Stimulated activated CD8-positive, alpha-beta memory T cell treated with anti-CD3 and anti-CD28 coated beads, Interleukin-12 subunit alpha, Interleukin-12 subunit beta, amount 100 ng/mL, for 4 hours (primary cell): ENCODE data around the gene GHITM.
"Not testable (repeated sequence)": the region's sequence is repeated elsewhere in the genome, so short reads cannot be mapped to it uniquely, and the experiment has no call there.

Experiments used
- DNase-seq: peaks from one replicate; pipeline ENCODE4 v3.0.0-alpha.2; 2020; ENCODE audit warnings: low read depth

GHITM gene

DNA sequence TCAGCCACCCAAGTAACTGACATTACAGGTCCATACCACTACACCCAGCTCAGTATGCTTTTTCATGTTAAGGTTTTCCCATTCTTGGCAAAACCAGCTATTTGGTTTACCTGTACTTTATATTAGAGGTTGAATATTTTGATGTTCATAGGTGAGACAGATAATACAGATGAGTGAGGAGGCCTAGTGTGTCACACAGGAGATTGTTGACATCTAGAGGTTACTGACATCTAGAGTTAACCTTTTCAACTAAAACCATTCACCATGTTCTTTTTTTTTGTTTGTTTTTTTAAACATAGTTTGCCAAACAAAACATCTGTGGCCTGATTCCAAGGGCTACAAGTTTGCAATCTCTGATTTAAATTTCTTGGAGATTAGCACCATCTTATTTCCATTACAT lies 8.0 kb downstream of the GHITM start:
- DNase-seq: no peak

DNA sequence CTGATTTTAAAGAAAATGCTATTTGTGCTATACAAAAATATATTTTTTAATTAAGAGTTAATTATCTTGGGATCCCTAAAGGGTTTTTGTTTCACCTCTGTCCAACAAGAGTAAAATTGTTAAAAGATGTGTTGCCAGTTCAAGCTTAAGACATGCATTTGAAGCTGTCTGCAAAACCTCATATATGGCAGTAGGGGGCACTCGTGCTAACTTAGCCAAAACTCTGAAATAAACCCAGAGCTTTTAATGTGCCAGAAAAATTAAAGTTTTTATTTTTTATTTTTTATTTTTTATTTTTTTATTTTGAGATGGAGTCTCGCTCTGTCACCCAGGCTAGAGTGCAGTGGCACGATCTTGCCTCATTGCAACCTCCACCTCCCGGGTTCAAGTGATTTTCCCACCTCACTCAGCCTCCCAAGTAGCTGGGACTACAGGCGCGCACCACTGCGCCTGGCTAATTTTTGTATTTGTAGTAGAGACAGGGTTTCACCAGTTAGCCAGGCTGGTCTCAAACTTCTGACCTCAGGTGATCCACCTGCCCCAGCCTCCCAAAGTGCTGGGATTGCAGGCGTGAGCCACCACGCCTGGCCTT lies 8.8 kb downstream of the GHITM start:
- not testable (repeated sequence) for DNase-seq

DNA sequence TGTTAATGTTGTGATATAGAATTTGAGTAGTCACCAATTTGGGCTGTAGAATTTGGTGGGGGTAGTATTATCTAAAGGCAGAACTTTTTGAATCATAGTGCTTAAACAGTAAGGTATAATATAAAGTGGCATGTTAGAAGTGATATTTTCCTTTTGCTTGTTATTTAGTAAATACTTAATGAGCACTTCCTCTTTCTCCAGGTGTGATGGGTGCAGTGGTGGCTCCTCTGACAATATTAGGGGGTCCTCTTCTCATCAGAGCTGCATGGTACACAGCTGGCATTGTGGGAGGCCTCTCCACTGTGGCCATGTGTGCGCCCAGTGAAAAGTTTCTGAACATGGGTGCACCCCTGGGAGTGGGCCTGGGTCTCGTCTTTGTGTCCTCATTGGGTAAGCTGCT lies 10.5 kb downstream of the GHITM start:
- DNase-seq: no peak

DNA sequence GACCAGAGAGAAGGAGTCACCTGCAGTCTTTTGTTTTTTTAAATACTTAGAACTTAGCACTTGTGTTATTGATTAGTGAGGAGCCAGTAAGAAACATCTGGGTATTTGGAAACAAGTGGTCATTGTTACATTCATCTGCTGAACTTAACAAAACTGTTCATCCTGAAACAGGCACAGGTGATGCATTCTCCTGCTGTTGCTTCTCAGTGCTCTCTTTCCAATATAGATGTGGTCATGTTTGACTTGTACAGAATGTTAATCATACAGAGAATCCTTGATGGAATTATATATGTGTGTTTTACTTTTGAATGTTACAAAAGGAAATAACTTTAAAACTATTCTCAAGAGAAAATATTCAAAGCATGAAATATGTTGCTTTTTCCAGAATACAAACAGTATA lies 13.5 kb downstream of the GHITM start:
- no peak for DNase-seq

DNA sequence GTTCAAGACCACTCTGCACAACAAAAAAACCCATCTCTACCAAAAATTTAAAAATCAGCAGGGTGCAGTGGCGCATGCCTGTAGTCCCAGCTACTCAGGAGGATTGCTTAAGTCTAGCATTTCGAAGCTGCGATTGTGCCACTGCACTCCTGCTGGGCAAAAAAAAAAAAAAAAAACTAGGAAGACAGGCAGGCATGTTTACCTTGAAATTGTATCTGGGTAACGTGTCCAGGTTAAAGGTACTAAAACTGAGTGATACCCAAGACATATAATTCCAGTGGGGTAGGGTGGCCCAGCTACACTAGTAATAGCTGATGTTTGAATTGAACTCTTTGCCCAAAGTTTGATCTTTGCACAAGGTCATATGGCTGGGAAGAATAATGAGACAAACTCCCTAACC lies 16.2 kb downstream of the GHITM start:
- DNase-seq: no peak

DNA sequence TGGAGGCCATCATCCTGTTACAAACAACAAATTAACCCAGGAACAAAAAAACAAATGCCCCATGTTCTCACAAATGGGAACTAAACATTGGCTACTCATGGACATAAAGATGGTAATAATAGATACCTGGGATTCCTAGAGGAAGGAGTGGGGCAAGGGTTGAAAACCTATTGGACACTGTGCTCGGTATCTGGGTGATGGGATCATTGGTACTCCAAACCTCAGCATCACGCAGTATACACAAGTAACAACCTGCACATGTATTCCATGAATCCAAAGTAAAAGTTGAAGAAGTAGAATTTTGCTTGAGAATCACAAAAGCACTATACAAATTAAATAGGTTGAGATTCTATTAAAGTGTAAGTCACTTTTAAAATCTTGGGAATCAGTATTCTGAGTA lies 16.7 kb downstream of the GHITM start:
- DNase-seq: no peak

DNA sequence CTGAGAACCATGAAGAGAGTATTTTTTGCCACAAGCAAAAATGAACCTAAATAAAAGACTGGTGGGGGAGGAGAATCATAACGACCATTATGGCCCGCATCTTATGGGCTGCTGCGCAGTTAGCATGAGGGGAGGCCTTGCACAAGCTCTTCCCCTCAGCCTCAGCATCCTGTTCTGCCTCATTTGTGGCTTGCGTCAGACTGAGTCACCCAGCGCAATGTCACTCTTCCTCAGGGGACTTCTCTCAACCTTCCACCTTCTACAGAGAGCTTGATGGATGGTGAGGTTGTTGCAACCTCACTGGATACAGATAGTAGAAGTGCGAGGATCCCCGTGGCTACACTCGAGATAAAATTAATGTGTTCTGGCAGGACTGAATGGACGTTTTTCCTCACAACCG lies 17.5 kb downstream of the GHITM start:
- DNase-seq: peak; percentile 37

DNA sequence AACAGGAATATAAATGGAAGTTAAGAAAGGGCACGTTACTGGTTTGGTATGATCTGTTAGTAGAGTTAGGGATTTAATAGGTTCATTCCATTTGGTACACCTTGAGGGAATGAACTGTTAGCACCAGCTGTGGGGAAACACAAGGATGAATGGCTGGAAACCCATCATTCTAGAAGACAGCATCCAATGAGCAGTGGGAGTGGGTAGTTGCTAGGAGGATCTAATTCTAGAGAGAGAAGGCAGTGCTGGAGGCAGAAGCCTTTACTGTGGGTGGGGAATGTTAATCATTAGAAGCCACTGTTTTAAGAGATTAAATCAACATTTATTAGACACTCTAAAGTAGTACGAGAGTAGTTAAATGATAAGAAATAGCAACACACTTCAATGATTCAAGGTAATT lies 18.8 kb downstream of the GHITM start:
- DNase-seq: no peak

GRCh38 chr10:84158550-84158949 lies 19.2 kb downstream of the GHITM start:
- DNase-seq: no peak

GRCh38 chr10:84159076-84159685 lies 19.9 kb downstream of the GHITM start:
- no peak for DNase-seq

GRCh38 chr10:84160663-84161362 lies 21.5 kb downstream of the GHITM start:
- DNase-seq: no peak

DNA sequence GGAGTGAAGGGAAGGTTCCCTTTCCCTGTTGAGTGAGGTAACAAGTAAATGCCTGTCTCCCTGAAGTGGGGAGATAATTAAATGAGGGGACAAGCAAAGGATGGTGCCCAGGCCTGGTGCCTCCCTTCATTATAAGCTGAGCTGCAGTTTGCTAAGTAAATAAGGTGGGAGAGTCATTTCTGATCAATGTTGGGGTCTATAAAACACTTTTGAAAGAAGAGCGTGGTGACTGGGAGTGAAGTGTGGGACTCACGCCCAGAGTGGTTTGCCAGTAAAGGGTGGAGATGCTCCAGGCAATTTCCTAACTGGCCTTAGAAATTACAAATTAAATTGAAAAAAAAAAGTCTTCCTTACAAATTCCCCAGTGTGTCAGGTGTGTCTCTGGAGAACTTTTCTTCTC lies 24.7 kb downstream of the GHITM start:
- no peak for DNase-seq

- no peak for DNase-seq
Measured at GRCh38 chr10:84164442-84164841, 25.1 kb downstream of the GHITM start.

DNA sequence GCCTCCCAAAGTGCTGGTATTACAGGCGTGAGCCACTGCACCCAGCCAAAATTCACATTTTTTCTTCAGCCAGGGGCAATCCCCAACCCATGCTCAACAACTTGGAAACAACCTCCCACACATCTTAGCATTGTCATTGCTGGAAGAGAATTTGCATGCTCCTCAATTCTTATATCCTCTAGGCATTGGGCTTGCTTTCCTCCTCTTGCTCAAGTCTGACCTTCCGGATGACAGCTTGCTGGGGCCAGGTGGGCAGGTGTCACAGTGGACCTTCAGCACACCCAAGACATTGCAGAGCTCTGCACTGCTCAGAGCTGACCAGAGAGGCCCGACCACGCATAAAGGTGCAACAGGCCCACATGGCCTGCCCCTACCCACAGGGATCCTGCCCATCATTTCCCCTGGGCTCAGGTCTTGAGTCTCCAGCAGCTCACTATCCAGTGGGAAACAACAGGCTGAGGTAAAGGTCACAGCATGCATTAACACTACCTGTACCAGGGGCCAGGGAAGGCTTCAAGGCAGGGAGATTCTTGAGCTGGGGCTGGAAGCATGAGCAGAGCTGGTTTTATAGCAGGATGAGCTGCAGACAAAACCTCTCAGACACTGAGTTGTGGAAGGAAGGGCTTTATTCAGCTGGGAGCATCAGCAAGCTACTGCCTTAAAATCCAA lies 27.4 kb downstream of the GHITM start:
- no peak for DNase-seq

- DNase-seq: not testable (repeated sequence)
Measured at GRCh38 chr10:84167289-84167653, 28.0 kb downstream of the GHITM start.

- DNase-seq: not testable (repeated sequence)
Measured at GRCh38 chr10:84168382-84168781, 29.1 kb downstream of the GHITM start.

GRCh38 chr10:84171237-84171636 lies 31.9 kb downstream of the GHITM start:
- DNase-seq: not testable (repeated sequence)

DNA sequence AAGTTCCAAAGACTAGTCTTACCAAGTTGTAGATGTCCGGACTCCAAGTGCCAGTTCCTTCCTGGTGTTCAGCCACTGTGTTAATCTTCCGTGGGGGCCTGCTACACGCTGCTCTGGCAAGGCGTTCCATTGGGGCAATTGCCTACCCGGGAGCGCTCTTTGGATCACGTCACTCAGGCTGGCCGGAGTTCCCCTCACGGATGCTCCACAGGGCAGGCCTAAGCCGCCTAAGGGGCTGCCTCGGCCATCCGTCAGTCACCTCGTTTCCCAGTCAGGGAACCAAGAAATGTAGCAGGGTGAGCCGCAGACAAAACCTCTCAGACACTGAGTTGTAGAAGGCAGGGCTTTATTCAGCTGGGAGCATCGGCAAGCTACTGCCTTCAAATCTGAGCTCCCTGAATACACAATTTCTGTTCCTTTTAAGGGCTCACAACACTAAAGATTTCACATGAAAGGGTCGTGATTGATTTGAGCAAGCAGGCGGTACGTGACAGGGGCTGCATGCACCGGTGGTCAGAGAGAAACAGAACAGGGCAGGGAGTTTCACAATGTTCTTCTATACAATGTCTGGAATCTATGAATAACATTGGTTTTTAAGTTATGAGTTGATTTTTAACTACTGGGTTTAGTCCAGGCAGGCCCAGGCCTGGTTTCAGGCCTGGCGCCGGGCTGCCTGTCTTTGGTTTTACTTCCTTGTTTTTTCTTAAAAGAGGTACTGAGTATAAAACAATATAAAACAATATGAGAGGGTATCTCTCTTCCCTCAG lies 32.6 kb downstream of the GHITM start:
- DNase-seq: not testable (repeated sequence)

DNA sequence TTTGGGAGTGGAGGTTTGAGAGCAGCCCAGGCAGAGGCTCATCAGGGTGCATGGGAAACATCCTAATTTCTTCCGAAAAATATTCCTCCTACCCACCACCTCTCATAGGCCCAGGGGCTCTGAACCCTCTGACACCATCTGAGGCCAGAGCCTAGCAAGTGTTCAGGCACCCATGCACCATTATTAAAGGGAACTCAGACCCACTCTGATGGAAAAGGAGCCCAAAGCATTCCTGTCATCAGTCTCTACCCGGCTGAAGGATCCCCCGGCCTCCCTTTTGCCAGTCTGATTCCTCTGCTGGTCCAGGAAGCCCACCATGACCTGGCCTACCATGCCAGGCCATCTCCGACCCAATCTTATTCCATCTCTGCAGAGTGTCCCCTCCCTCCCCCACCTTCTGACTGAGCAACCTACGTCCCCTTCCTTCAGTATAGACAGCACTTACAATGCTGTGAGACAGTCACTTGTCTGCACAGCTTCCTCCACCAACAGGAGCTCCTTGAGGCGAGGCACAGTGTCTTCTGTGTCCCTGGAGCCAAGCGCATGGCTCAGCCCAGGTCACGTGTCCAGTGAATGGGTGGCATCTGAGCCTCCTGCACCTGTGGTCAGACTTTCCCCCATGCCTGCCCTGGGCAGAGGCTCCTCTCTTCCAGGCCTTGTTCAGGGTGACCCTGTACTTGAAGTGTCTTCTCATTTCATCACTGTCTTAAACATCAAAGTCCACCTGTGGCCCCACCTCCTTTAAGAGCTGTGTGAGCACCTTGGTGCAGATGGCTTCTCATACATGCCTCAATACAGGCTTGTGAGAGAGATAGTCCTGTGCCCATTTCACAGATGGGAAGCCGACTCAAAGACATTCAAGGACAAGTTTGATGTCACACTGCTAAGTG lies 33.4 kb downstream of the GHITM start:
- no peak for DNase-seq

- DNase-seq: no peak
Measured at GRCh38 chr10:84173501-84173929, 34.2 kb downstream of the GHITM start, which contains the start of gene GPR15LG. TSS of gene GPR15LG (plus strand) at chr10:84173801. CDS start at chr10:84173852, 51 bp downstream.

GRCh38 chr10:84175436-84175835 lies 36.1 kb downstream of the GHITM start:
- no peak for DNase-seq
